Esophagus muscularis mucosa (tissue), 3 donors: Measurements from ENCODE around the gene UNC13A.
"Not testable (repeated sequence)": the region's sequence is repeated elsewhere in the genome, so short reads cannot be mapped to it uniquely, and the experiment has no call there.

Source experiments
- CTCF ChIP-seq, 3 experiments: fragments of 200-600 bp in 2 of 3; fragments of 450-650 bp in 1 of 3; sonication (generic) in 2 of 3; IDR thresholded peaks; one replicate each; pipeline ENCODE4 v1.5.1; 2017 to 2019; ENCODE audit warnings: antibody characterized with exemption in 3 of 3, mild to moderate bottlenecking in 2 of 3, moderate library complexity in 1 of 3
- EP300 ChIP-seq: sonication (generic); formaldehyde crosslinking; IDR thresholded peaks from one replicate; pipeline ENCODE4 v1.6.1; 2017; ENCODE audit warnings: antibody characterized with exemption

GRCh38 chr19:17585395-17585794 is 102.8 kb downstream of the UNC13A start:
- TF ChIP-seq CTCF (IDR thresholded peaks at IDR 0.05); EP300: not testable (repeated sequence)
